Activated CD8-positive, alpha-beta T cell treated with anti-CD3 and anti-CD28 coated beads for 36 hours (primary cell): ENCODE measurements around the gene GALNT2. TPM values are rescaled to one million over a fixed set of nuclear protein-coding genes. Genes with fewer than 3 reads are reported as not detected.

Source experiments
- ATAC-seq: fragments of 200-7000 bp; cut with Tn5 transposase; one replicate; pipeline ENCODE4 v1.10.0; 2021; ENCODE audit warnings: mild to moderate bottlenecking, moderate library complexity
- CTCF ChIA-PET: fragments of 350-600 bp; sonication (Branson Sonifier 250); formaldehyde crosslinking; loops from one replicate; lab custom pipeline; 2021; ENCODE audit warnings: antibody characterized with exemption; lab: Charles Lee
- POLR2A ChIA-PET: fragments of 350-600 bp; sonication (Branson Sonifier 250); formaldehyde crosslinking; loops from one replicate; lab custom pipeline; 2021; ENCODE audit warnings: antibody characterized with exemption; lab: Charles Lee
- DNase-seq: peaks from one replicate; pipeline ENCODE4 v3.0.0-alpha.2; 2020
- H3K27ac Mint-ChIP-seq: one replicate; pipeline ENCODE4 v1.8.0; 2021; ENCODE audit warnings: mild to moderate bottlenecking, mixed read lengths
- H3K27me3 Mint-ChIP-seq: one replicate; pipeline ENCODE4 v1.8.0; 2021; ENCODE audit warnings: mixed read lengths
- H3K36me3 Mint-ChIP-seq: one replicate; pipeline ENCODE4 v1.8.0; 2021; ENCODE audit warnings: low read depth, mixed read lengths
- H3K4me1 Mint-ChIP-seq: one replicate; pipeline ENCODE4 v1.8.0; 2021; ENCODE audit warnings: low read depth, mixed read lengths
- H3K4me3 Mint-ChIP-seq: one replicate; pipeline ENCODE4 v1.8.0; 2021; ENCODE audit warnings: mild to moderate bottlenecking, moderate library complexity, mixed read lengths
- H3K9me3 Mint-ChIP-seq: one replicate; pipeline ENCODE4 v1.8.0; 2021; ENCODE audit warnings: mixed read lengths
- CTCF ChIP-seq: fragments of 200-600 bp; IDR thresholded peaks from one replicate; pipeline ENCODE4 v1.8.0; 2022; ENCODE audit warnings: antibody characterized with exemption, mild to moderate bottlenecking
- intact Hi-C: fragments of 100-400 bp; cut with micrococcal nuclease; formaldehyde crosslinking; loops from one replicate; pipeline ENCODE4 v1.10.0; 2022
- total RNA-seq, 2 experiments: library from RNA; stranded (reverse); gene quantifications; one replicate each; pipeline ENCODE4 v1.2.3, GENCODE V29; 2021

Gene GALNT2
- total RNA-seq, 2 experiments from 2014 or later = 40.1 to 42.3 TPM

GRCh38 chr1:230121950-230122349 lies 54.9 kb downstream of the GALNT2 start:
- H3K4me1 Mint-ChIP-seq = peaks cover 64% of the 10 kb centered on the region
- H3K27ac Mint-ChIP-seq = no peak overlapping the region
- no peak for ATAC-seq
- ChIA-PET CTCF (interaction anchor here (0.6 to 5.8 kb wide), 5 partner anchors 10 to 47 kb away, joined by 3 to 41 read pairs (median 4); no protein-coding TSS in a partner anchor), POLR2A (interaction anchor here (4.2 kb wide), 1 partner anchor 11 kb away, joined by 20 read pairs; no protein-coding TSS in a partner anchor)
- intact Hi-C loops = no loop called here
- H3K27me3 Mint-ChIP-seq = no peaks in the 10 kb centered on the region
- no peak for DNase-seq
- no peak overlapping the region for H3K4me3 Mint-ChIP-seq
- no peaks in the 10 kb centered on the region for H3K9me3 Mint-ChIP-seq
- no peak for TF ChIP-seq CTCF
- H3K36me3 Mint-ChIP-seq = peaks cover 16% of the 10 kb centered on the region

- POLR2A ChIA-PET = interaction anchor here (2.2 to 4.2 kb wide), 2 partner anchors 12 to 17 kb away, joined by 7 to 20 read pairs; no protein-coding TSS in a partner anchor
- ATAC-seq = no peak
Measured at GRCh38 chr1:230122366-230123279, 55.6 kb downstream of the GALNT2 start.

GRCh38 chr1:230123280-230124185 lies 56.5 kb downstream of the GALNT2 start:
- Mint-ChIP-seq H3K27me3 (no peaks in the 10 kb centered on the region), H3K4me1 (peaks cover 73% of the 10 kb centered on the region), H3K36me3 (peaks cover 14% of the 10 kb centered on the region), H3K9me3 (no peaks in the 10 kb centered on the region), H3K27ac (peak overlapping the region; percentile 44), H3K4me3 (no peak overlapping the region)
- intact Hi-C loops = no loop called here
- ChIA-PET POLR2A (interaction anchor here (0.9 to 4.2 kb wide), 4 partner anchors 13 to 188 kb away, joined by 3 to 20 read pairs (median 5); partner anchors contain the start of gene GALNT2), CTCF (interaction anchor here (0.8 to 5.8 kb wide), 6 partner anchors 12 to 462 kb away, joined by 3 to 41 read pairs (median 4); no protein-coding TSS in a partner anchor)
- ATAC-seq (peak; percentile 73), DNase-seq (peak; percentile 79)
- TF ChIP-seq CTCF = no peak

More at GRCh38 chr1:230122366-230123279, 55.6 kb downstream of the GALNT2 start:
- no peaks in the 10 kb centered on the region for H3K9me3 Mint-ChIP-seq
- H3K4me1 Mint-ChIP-seq = peaks cover 65% of the 10 kb centered on the region
- no peak for DNase-seq
- peaks cover 16% of the 10 kb centered on the region for H3K36me3 Mint-ChIP-seq
- H3K27ac Mint-ChIP-seq = peak overlapping the region; percentile 44
- no peak for TF ChIP-seq CTCF
- no peaks in the 10 kb centered on the region for H3K27me3 Mint-ChIP-seq
- intact Hi-C loops = no loop called here
- CTCF ChIA-PET = interaction anchor here (1.0 to 5.8 kb wide), 7 partner anchors 10 to 48 kb away, joined by 3 to 41 read pairs (median 4); no protein-coding TSS in a partner anchor
- H3K4me3 Mint-ChIP-seq = no peak overlapping the region

GRCh38 chr1:230124186-230125128 lies 57.4 kb downstream of the GALNT2 start:
- Mint-ChIP-seq H3K4me3 (no peak overlapping the region), H3K9me3 (no peaks in the 10 kb centered on the region), H3K4me1 (peaks cover 77% of the 10 kb centered on the region), H3K27me3 (no peaks in the 10 kb centered on the region), H3K27ac (peak overlapping the region; percentile 44), H3K36me3 (peaks cover 14% of the 10 kb centered on the region)
- TF ChIP-seq CTCF = no peak
- no peak for ATAC-seq
- intact Hi-C loops = no loop called here
- ChIA-PET CTCF (interaction anchor here (0.8 to 5.8 kb wide), 4 partner anchors 13 to 463 kb away, joined by 3 to 41 read pairs (median 4); no protein-coding TSS in a partner anchor), POLR2A (interaction anchor here (0.9 to 4.2 kb wide), 4 partner anchors 13 to 187 kb away, joined by 3 to 20 read pairs (median 5); partner anchors contain the start of gene GALNT2)
- peak; percentile 30 for DNase-seq
